OCI-LY1 (cell line): Measurements from ENCODE around the gene FAF1.

Experiments
- CTCF ChIP-seq: fragments of 200-600 bp; sonication (generic), shearing (Covaris generic); IDR thresholded peaks from 2 replicates; pipeline ENCODE4 v1.5.1; 2017; ENCODE audit warnings: mild to moderate bottlenecking, antibody characterized with exemption, low read length, moderate library complexity, mixed read lengths
- EZH2 ChIP-seq: fragments of 200-600 bp; sonication (generic), shearing (Covaris generic); IDR thresholded peaks from 2 replicates; pipeline ENCODE4 v1.8.0; 2017; ENCODE audit warnings: borderline replicate concordance, mixed run types, mild to moderate bottlenecking, antibody characterized with exemption, low read length, moderate library complexity, mixed read lengths

GRCh38 chr1:50978852-50979781 lies 19.1 kb upstream of the FAF1 start:
- TF ChIP-seq CTCF: no peak
- TF ChIP-seq EZH2: no peak
